AG04450 (cell line): ENCODE measurements around the gene UBAC1. TPM values are rescaled to one million over a fixed set of nuclear protein-coding genes. Genes with fewer than 3 reads are reported as not detected.

Experiments used
- CTCF ChIA-PET: fragments of 300-600, 350-600 bp; formaldehyde crosslinking; extraction: SDS; loops from one replicate; lab custom pipeline; 2022; ENCODE audit warnings: antibody characterized with exemption, inconsistent platforms; lab: Charles Lee
- POLR2A ChIA-PET: fragments of 350-600 bp; formaldehyde crosslinking; extraction: SDS; loops from one replicate; lab custom pipeline; 2021; ENCODE audit warnings: antibody characterized with exemption, inconsistent platforms; lab: Yijun Ruan, JAX
- DNase-seq: peaks from one replicate; pipeline ENCODE4 v3.0.0-alpha.2; 2011; ENCODE audit warnings: low read depth, low spot score
- H3K27ac ChIP-seq: one replicate; pipeline ENCODE4 v1.5.1; 2012; ENCODE audit warnings: low read depth, low read length, control low read depth
- H3K27me3 ChIP-seq: one replicate; pipeline ENCODE4 v1.6.0; 2012; ENCODE audit warnings: low read length; ENCODE audit not compliant: control insufficient read depth, insufficient read depth
- H3K4me3 ChIP-seq: 2 replicates; pipeline ENCODE4 v1.5.1; 2011; ENCODE audit warnings: mild to moderate bottlenecking, low read depth, low read length, control low read depth
- H3K9me3 ChIP-seq: 2 replicates; pipeline ENCODE4 v1.5.1; 2012; ENCODE audit warnings: low read length; ENCODE audit not compliant: control insufficient read depth, insufficient read depth
- CTCF ChIP-seq: IDR thresholded peaks from 2 replicates; pipeline ENCODE4 v1.5.1; 2011; ENCODE audit warnings: low read depth, low read length, control low read depth, inconsistent platforms
- polyA plus RNA-seq: library from polyadenylated mRNA; depleted of rRNA; stranded (reverse); fragments of >200 nt; gene quantifications from 2 replicates; pipeline ENCODE4 v1.2.3, GENCODE V29; 2011

UBAC1 gene
- polyA plus RNA-seq, 1 experiment, result 35.8 TPM

- POLR2A ChIA-PET, result interaction anchor here (0.7 kb wide), 1 partner anchor 18 kb away, joined by 3 read pairs; no protein-coding TSS in a partner anchor
- peaks cover 5% of the 10 kb centered on the region; the same call in 1 of the 2 replicates for H3K9me3 ChIP-seq
- no peak for TF ChIP-seq CTCF
- DNase-seq, result no peak
- CTCF ChIA-PET, result interaction anchor here (0.7 to 1.5 kb wide), 2 partner anchors 21 to 28 kb away, joined by 3 read pairs; no protein-coding TSS in a partner anchor
- no peak overlapping the region for H3K4me3 ChIP-seq
- H3K27ac ChIP-seq, result no peak overlapping the region
- no peaks in the 10 kb centered on the region for H3K27me3 ChIP-seq
Measured at GRCh38 chr9:135939351-135940265, 21.6 kb downstream of the UBAC1 start.

- H3K4me3 ChIP-seq, result no peak overlapping the region
- no peak for DNase-seq
- no peaks in the 10 kb centered on the region for H3K27me3 ChIP-seq
- ChIA-PET CTCF (no interaction called here), POLR2A (no interaction called here)
- H3K27ac ChIP-seq, result no peak overlapping the region
- no peak for TF ChIP-seq CTCF
- H3K9me3 ChIP-seq, result peaks cover 5% of the 10 kb centered on the region; the same call in 1 of the 2 replicates
Measured at GRCh38 chr9:135937521-135938489, 23.4 kb downstream of the UBAC1 start.

- DNase-seq, result no peak
- no peak for TF ChIP-seq CTCF
- Histone ChIP-seq H3K9me3 (peaks cover 3% of the 10 kb centered on the region; the same call in 1 of the 2 replicates), H3K27ac (no peak overlapping the region), H3K27me3 (no peaks in the 10 kb centered on the region), H3K4me3 (no peak overlapping the region)
- ChIA-PET CTCF (no interaction called here), POLR2A (no interaction called here)
Measured at GRCh38 chr9:135933114-135933513, 28.1 kb downstream of the UBAC1 start.

- Histone ChIP-seq H3K4me3 (no peak overlapping the region), H3K27ac (no peak overlapping the region), H3K9me3 (no peaks in the 10 kb centered on the region; the same call in 1 of the 2 replicates), H3K27me3 (no peaks in the 10 kb centered on the region)
- DNase-seq, result no peak
- TF ChIP-seq CTCF, result no peak
- CTCF ChIA-PET, result no interaction called here
- POLR2A ChIA-PET, result no interaction called here
Measured at GRCh38 chr9:135932656-135933055, 28.5 kb downstream of the UBAC1 start.
